ENCODE measurements around the gene FMN2. TPM values are rescaled to one million over a fixed set of nuclear protein-coding genes. Genes with fewer than 3 reads are reported as not detected.

FMN2 gene
- total RNA-seq, 1 experiment from 2014 or later: 15.7 TPM

- Histone ChIP-seq H3K27me3 (peaks cover 25% of the 10 kb centered on the region), H3K4me3 (no peak overlapping the region), H3K9me3 (no peaks in the 10 kb centered on the region), H3K36me3 (no peaks in the 10 kb centered on the region)
- no peak for DNase-seq
These were observed 411.9 kb downstream of the FMN2 start for GRCh38 chr1:240503558-240503957.

- no peaks in the 10 kb centered on the region for H3K9me3 ChIP-seq
- no peak overlapping the region for H3K4me3 ChIP-seq
- DNase-seq: no peak
- H3K36me3 ChIP-seq: no peaks in the 10 kb centered on the region
- peaks cover 29% of the 10 kb centered on the region for H3K27me3 ChIP-seq
These were observed 414.5 kb downstream of the FMN2 start for GRCh38 chr1:240506176-240506575.

DNA sequence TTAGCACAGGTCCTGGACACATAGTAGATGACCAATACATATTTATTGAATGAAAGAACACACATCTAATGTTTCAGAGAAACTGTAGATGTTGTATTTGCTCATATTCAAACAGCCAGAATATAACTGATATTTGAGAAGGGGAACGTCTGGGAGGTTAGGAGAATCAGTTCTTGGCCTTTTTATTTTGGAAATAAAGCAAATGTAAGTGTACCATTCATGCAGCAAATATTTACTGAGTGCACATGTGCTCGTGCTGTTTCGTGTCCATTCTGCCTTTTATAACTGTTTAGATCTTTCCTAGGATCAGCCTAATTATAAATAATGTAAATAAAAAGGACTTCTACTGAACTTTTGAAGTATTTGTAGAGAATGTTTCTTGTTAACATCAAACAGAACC lies 416.5 kb downstream of the FMN2 start:
- no peaks in the 10 kb centered on the region for H3K36me3 ChIP-seq
- H3K27me3 ChIP-seq: peaks cover 28% of the 10 kb centered on the region
- H3K9me3 ChIP-seq: no peaks in the 10 kb centered on the region
- H3K4me3 ChIP-seq: no peak overlapping the region
- no peak for DNase-seq

DNA sequence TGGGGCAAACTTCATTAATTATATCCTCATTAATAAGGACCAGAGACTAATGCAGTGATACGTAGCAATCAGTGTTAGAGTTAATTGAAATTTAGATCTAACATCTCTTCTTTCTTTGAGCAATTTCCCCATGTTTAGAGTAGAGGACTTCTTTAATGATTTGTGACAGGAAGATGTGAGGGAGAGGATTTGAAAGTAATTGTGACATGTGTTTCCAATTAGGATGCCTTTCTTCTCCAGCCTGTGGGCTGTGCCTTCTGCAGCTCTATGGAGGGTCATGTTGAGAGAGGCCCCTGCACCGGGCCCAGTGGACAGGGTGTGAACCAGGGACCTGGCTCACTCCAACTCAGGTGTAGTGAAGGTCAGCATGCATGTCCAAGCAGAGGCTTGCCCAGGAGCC lies 417.3 kb downstream of the FMN2 start:
- peaks cover 24% of the 10 kb centered on the region for H3K27me3 ChIP-seq
- no peaks in the 10 kb centered on the region for H3K36me3 ChIP-seq
- no peaks in the 10 kb centered on the region for H3K9me3 ChIP-seq
- no peak overlapping the region for H3K4me3 ChIP-seq
- no peak for DNase-seq

DNA sequence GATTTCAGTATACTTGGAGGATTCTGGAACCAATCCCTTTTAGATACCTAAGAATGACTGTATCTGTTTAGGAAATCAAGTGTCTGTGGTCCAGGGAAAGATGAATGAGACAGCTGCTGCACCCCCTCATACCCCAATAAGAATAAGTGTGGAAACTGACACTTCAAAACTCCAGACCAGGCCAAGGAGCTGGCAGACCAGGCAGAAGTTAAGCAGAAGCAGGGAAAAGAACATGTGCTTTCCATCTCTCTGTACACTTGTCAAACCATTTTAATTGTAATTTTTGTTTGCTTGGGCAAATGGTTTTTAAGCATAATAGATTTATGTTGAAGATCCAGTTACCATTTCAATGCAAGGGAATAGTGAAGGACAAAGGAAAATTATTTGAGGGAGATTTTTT lies 420.1 kb downstream of the FMN2 start:
- H3K27me3 ChIP-seq: peaks cover 18% of the 10 kb centered on the region
- no peak overlapping the region for H3K4me3 ChIP-seq
- H3K9me3 ChIP-seq: no peaks in the 10 kb centered on the region
- DNase-seq: no peak
- H3K36me3 ChIP-seq: no peaks in the 10 kb centered on the region

- Histone ChIP-seq H3K9me3 (no peaks in the 10 kb centered on the region), H3K4me3 (no peak overlapping the region), H3K36me3 (no peaks in the 10 kb centered on the region), H3K27me3 (peaks cover 20% of the 10 kb centered on the region; the same call in 1 of the 2 replicates)
- no peak for DNase-seq
These were observed 423.8 kb downstream of the FMN2 start for GRCh38 chr1:240515505-240515904.

DNA sequence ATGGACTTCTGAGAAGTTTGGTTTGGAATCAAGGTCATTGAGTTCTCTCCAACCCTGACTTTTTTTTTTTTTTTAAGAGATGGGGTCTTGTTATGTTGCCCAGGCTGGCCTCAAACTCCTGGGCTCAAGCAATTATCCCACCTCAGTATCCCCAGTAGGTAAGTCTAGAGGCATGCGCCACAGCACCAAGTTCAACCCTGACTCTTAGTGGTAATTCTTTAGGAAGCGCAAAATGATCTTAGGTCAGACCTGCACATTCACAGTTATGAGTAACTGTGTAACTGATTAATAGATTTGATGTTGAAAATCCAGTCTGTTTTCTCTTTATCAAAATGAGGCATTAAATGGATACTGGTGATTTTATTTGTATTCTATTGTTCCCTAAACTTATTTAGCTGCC lies 424.4 kb downstream of the FMN2 start:
- Histone ChIP-seq H3K9me3 (no peaks in the 10 kb centered on the region), H3K27me3 (peaks cover 20% of the 10 kb centered on the region; the same call in 1 of the 2 replicates), H3K4me3 (no peak overlapping the region), H3K36me3 (no peaks in the 10 kb centered on the region)
- DNase-seq: no peak

- Histone ChIP-seq H3K4me3 (no peak overlapping the region), H3K27me3 (peaks cover 18% of the 10 kb centered on the region; the same call in 1 of the 2 replicates), H3K9me3 (no peaks in the 10 kb centered on the region), H3K36me3 (no peaks in the 10 kb centered on the region)
- DNase-seq: no peak
These were observed 426.2 kb downstream of the FMN2 start for GRCh38 chr1:240517891-240518290.

GRCh38 chr1:240522122-240522822 lies 430.6 kb downstream of the FMN2 start:
- no peak for DNase-seq
- Histone ChIP-seq H3K9me3 (no peaks in the 10 kb centered on the region), H3K27me3 (peaks cover 13% of the 10 kb centered on the region; the same call in 1 of the 2 replicates), H3K4me3 (no peak overlapping the region), H3K36me3 (no peaks in the 10 kb centered on the region)

DNA sequence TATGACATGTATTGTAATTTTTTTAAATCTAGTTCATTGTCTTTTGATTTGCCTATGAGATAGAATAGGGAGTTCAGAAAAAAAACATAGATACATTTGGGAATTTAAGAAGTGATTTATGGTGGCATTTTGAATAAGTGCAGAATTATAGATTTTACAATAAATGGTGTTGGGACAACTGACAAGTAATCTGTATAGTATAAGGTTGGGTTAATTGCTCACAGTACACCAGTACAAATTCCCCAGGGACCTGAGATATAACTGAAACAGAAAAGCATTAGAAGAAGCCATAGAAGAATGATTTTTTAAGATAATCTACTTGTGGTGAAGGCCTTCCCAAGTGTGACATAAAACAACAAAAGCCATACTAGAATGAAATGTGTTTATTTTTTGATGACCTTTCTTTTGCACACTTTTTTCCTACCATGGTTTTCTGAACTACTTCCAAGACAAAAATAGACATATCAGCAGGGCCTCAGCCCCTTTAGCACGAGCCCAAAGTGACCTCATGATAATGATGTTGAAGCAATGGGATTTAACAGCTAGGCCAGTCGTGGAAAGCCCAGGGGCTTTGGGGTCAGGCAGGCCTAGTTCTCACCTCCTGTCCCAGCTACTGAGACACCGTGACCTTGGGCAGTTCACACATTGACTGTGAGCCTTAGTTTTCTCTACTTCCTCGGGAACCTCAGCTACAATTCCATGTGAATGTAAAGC lies 432.8 kb downstream of the FMN2 start:
- no peaks in the 10 kb centered on the region for H3K36me3 ChIP-seq
- no peaks in the 10 kb centered on the region for H3K9me3 ChIP-seq
- H3K27me3 ChIP-seq: peaks cover 7% of the 10 kb centered on the region
- no peak overlapping the region for H3K4me3 ChIP-seq
- DNase-seq: no peak

Data from MG63 (cell line).